Left ventricle myocardium superior (tissue), 1 donor: ENCODE data around the gene ZNF407. TPM values are rescaled to one million over a fixed set of nuclear protein-coding genes. Genes with fewer than 3 reads are reported as not detected.
A peak's percentile ranks its signal among the peaks of the same experiment; 100 is the strongest.

Experiments
- ATAC-seq: fragments of 200-7000 bp; cut with Tn5 transposase; one replicate; pipeline ENCODE4 v1.9.1; 2020; ENCODE audit warnings: mild to moderate bottlenecking, moderate library complexity
- DNase-seq: peaks from one replicate; pipeline ENCODE4 v3.0.0-alpha.2; 2020
- intact Hi-C: fragments of 100-400 bp; cut with micrococcal nuclease; formaldehyde crosslinking; loops from one replicate; pipeline ENCODE4 v1.11.0; 2022
- total RNA-seq: library from RNA; stranded (reverse); fragmentation: NEBNext Ultra II Directional; extraction: Animal tissue kit (Norgen Biotek cat#: 25700); gene quantifications from one replicate; pipeline ENCODE4 v1.2.1, GENCODE V29; 2021
- donor health status: DM: no; HTN: yes; CAD: no; lungs with severe emphysema.

ZNF407 gene
- total RNA-seq, 1 donor from 2014 or later = 12.0 TPM

GRCh38 chr18:75066021-75066880, 468.6 kb downstream of the ZNF407 start:
- ATAC-seq (peak; percentile 52), DNase-seq (no peak)
- intact Hi-C loops = no loop called here

DNA sequence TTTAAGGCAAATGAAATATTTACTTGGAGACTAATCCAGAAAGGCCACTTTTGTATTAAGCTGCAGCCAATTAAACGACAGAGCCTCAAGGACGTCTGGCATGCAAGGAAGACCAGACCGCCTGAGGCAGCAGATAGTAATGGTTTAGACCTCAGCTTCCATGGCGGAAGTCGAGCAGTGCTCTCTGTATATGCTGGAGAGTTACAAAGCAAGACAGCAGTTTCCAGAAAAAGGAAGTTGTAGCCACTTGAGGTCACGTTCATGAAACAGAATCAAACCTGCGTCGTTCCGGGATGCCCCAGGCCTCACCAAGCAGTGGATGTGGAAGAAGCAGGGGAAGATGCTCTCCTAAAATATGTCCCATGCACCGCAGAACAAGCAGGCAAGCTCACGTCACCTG, 469.3 kb downstream of the ZNF407 start:
- ATAC-seq = no peak
- intact Hi-C loops = no loop called here
- DNase-seq = no peak

DNA sequence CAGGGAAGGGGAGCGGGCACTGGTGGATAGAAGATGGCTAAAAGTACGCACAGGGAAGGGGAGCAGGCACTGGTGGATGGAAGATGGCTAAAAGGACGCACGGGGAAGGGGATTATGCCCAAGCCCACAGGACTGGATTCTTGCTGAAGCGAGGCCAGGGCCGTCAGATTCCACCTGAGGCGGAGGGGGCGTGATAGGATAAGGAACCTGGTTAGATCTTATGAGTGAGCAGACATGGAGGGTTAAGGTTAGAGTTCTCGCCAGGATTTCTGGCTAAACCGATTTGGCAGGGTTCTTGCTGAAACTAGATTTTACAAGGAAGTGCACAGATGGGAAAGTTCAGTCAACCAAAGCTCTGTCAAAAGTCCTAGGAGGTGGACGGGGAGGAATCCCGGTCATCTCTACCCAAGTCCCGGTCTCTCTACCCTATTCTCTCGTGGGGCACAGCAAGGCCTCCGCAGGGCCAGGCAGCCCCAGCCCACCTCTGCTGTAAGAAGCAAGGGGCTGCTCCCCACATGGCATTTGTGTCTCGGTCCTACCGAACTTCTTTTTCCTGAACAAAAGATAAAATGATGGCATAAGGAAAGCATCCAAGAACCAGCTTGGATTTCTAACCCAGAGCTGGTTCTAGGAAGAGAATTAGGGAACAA, 470.5 kb downstream of the ZNF407 start:
- DNase-seq (no peak), ATAC-seq (no peak)
- intact Hi-C loops = no loop called here

GRCh38 chr18:75068682-75069435, 471.2 kb downstream of the ZNF407 start:
- DNase-seq = no peak
- ATAC-seq = no peak
- intact Hi-C loops = no loop called here

DNA sequence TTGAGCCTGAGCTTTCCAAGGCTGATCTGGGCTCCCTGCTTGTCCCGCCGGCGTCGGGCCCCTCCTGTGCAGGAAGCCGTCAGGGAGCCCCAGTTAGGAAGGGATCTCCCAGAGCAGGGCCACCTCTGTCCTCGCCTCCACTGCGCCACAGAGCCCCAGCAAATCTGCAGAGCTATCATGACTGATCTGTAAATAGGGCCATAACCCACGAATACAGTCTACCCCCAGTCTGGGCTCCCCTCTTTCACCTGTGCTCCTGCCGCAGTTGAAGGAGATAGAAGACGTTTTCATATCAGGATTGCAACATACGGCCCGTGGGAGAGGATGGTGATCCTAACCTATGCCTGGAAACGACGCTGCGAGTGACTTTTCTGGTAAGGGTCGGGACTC, 472.6 kb downstream of the ZNF407 start:
- ATAC-seq (no peak), DNase-seq (no peak)
- intact Hi-C loops = no loop called here

GRCh38 chr18:75070625-75071483, 473.2 kb downstream of the ZNF407 start:
- intact Hi-C loops = no loop called here
- ATAC-seq = peak; percentile 56
- no peak for DNase-seq

DNA sequence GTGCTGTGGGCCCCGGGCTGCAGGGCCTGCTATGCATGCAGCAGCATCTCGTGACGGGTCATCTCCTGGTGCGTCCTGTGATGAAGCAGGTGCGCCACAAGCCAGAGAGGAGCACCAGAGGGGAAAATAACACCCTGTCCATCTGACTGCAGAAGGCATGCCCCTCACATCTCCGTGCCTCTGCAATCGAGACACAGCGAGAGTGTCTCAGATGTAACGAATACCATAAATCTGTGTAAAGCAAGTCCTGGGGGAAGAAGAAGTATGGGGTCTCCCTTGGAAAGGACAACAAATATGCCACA, 473.8 kb downstream of the ZNF407 start:
- no peak for DNase-seq
- intact Hi-C loops = no loop called here
- no peak for ATAC-seq

DNA sequence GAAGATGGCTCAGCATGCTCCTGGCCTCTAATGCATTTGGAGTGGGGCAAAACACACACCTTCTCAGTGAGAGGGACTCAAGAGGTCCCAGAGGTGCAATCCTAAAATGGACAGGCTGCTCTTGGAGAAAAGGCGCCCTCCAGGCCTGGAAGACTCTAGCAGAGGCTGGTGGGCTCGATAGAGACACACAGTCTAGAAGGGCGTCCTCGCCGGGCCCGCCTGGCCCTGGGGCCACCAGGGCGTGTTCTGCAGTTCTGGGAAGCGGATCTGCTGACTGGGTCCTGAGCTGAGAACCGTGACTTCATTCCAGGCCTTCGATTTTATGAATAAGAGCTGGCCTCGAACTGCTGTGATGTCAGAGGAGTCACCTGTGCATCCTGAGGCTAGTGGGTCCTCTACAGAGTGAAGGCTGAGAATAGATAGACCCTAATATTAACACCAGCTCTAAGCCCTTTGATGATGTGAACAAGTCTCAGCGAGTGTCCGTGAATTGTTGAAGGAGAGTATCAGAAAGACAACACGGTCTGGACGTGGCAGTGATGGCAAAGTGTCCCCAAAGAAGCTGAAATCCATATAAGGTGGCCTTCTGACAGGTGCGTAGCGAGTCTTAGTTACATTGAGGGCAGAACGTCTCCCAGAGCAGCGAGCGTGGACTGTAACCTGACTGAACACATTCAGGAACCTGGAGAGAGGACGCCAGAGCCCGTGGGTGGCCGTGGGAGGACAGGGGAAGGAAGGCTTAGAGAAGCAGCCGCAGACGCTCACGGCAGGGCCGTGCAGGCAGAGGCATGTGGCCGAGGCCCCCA, 474.4 kb downstream of the ZNF407 start:
- DNase-seq = no peak
- intact Hi-C loops = no loop called here
- ATAC-seq = no peak

DNA sequence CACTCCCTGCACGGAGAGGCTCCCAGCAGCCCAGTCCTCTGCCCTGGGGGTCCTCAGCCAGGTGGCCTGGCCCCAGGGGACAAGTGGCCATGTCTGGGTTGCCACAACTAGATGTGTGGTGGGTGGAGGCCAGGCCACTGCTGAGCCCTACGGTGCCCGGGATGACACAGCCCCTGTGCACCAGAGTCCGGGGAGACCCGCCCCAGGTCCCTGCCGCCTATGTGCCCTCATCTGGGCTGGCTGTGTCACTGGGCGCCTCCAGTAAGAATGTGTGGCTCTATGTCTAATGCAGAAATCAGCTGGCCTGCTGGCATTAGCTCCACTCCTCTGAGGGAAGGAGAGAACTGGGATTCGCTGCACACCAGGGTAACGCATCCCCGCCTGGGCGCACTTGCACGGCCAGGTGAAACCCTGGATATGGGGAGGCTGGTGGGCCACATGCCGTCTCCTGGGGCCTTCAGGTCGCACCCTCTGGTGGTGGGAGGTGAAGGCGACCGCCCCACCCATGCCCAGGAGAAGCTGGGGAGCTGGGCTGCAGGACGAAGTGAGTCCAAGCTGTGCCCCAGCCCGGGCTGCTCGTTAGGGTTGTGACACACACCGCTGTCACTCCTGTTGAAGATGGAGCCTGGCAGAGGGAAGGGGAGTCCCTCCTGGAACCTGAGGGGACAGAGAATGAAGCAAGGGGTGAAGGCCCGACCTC, 475.2 kb downstream of the ZNF407 start:
- ATAC-seq (no peak), DNase-seq (no peak)
- intact Hi-C loops = no loop called here

- ATAC-seq (no peak), DNase-seq (no peak)
- intact Hi-C loops = no loop called here
Observed at GRCh38 chr18:75073654-75074053, 476.0 kb downstream of the ZNF407 start.

- intact Hi-C loops = no loop called here
- ATAC-seq = no peak
- DNase-seq = no peak
Observed at GRCh38 chr18:75074196-75075015, 476.7 kb downstream of the ZNF407 start.

GRCh38 chr18:75075016-75075305, 477.3 kb downstream of the ZNF407 start:
- DNase-seq (no peak), ATAC-seq (no peak)
- intact Hi-C loops = no loop called here

DNA sequence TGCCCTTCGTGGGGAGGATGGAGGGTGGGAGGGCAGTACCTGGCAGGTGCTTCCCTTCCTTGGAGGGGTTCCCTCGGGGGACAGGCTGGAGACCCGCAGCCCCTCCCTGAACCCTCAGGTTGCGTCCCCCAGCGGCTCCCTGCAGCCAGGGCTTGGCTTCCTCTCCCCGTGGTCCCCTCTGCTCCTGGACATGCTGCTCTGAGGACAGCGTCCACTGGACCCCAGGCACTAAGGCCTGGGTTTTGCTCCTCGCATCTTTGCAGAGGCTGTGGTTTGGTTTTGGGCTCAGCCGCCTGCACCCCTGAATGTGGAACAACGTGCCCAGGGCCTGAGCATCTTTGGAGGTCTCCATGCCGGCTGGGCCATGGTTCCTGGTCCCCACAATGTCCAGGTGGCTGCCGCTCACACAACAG, 477.8 kb downstream of the ZNF407 start:
- intact Hi-C loops = no loop called here
- DNase-seq = no peak

GRCh38 chr18:75076286-75076685, 478.6 kb downstream of the ZNF407 start:
- no peak for ATAC-seq
- intact Hi-C loops = no loop called here
- no peak for DNase-seq

More for the DNA sequence above, 477.8 kb downstream of the ZNF407 start:
- ATAC-seq = no peak

DNA sequence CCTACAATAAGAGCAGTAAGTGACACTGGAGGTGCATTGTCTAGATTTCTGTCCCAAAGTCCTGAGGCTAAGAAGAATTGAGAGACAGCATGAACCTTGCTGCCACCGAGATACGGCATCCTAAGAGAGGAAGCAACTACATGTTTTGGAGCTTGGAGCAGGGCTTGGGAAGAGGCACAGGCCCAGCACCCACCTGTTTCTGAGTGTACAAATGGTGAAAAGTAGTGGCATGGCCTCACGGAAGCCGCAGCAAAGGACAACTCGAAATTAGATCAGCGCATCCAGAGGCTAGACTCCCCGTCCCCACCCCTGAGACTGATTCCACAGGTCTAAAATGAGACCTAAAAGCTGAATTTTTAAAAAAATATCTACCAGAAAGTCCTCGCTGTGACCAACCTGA, 483.8 kb downstream of the ZNF407 start:
- intact Hi-C loops = no loop called here
- ATAC-seq = no peak

GRCh38 chr18:75083131-75083530, 485.5 kb downstream of the ZNF407 start:
- DNase-seq (no peak), ATAC-seq (no peak)
- intact Hi-C loops = no loop called here

More for the DNA sequence above, 483.8 kb downstream of the ZNF407 start:
- no peak for DNase-seq

DNA sequence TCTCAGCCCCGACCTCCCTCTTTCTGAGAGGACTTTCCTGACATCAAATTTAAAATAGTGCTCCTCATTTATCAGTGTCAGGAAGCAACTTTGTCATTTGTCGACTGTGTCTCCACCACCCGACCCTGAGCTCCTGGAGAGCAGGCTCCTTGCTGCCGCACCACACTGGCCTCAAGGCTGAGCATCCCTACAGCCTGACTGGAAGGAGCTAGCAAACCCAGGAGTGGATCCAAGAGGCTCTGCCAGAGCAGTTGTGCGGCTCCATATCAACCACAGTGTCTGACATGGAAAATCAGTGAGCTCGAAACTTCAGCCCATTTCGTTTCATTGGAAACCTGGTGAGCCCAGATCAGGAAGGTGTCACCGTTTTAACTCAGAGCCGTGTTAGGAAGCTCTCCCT, 486.1 kb downstream of the ZNF407 start:
- DNase-seq (no peak), ATAC-seq (no peak)
- intact Hi-C loops = no loop called here
